NCI-H1417 (cell line): Measurements from ENCODE around the gene ACSL4.
"Not testable (repeated sequence)": the region's sequence is repeated elsewhere in the genome, so short reads cannot be mapped to it uniquely, and the experiment has no call there.

Experiments
- DNase-seq, 3 experiments: peaks; one replicate each; lab custom pipeline; 2025; lab: John Stamatoyannopoulos, UW

ACSL4 gene

DNA sequence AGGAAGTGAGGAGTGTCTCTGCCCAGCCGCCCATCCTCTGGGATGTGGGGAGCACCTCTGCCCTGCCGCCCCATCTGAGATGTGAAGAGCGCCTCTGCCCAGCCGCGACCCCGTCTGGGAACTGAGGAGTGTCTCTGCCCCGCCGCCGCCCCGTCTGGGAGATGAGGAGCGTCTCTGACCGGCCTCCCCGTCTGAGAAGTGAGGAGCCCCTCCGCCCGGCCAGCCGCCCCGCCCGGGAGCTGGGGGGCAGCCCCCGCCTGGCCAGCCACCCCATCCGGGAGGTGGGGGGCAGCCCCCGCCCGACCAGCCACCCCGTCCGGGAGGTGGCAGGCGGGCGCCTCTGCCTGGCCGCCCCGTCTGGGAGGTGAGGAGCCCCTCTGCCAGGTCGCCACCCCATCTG is 61.9 kb downstream of the ACSL4 start:
- DNase-seq = not testable (repeated sequence)

DNA sequence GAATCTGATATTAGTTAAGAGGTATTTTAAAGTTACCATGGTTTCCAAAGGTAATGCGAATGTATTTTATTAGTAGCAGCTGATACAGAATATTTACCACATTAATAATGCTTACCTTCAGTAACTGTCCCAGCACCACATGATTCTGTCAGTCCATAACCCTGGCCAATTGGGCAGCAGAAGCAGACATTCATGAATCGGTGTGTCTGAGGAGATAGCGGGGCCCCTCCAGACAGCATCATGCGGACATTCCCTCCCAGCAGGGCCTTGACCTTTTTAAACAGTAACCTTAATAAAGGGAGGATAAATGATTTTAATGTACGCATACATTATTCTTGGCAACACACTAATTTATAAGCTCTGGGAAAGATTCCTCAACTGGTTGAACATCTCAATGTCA is 65.1 kb downstream of the ACSL4 start:
- DNase-seq = no peak

DNA sequence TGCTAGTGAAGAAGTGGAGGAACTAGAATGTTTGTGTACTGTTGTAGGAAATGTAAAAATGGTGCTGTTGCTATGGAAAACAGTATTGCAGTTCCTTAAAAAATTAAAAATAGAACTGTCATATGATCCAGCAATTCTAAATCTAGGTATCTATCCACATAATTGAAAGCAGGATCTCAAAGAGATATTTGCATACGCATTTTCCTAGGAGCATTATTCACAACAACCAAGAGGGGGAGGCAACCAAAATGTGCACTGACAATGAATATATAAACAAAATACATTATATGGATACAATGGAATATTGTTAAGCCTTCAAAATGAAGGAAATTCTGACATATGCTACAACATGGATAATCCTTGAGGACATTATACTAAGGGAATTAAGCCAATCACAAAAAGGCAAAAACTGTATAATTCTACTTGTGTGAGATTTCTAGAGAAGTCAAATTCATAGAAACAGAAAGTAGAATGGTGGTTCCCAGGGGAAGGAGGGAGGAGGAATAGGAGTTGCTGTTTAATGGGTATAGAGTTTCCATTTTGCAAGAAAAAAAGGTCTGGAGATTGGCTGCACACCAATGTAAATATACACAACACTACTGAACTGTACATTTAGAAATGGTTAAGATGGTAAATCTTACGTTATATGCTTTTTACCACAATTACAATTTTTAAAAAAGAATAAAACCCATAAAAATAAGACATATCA is 72.5 kb downstream of the ACSL4 start:
- no peak for DNase-seq

DNA sequence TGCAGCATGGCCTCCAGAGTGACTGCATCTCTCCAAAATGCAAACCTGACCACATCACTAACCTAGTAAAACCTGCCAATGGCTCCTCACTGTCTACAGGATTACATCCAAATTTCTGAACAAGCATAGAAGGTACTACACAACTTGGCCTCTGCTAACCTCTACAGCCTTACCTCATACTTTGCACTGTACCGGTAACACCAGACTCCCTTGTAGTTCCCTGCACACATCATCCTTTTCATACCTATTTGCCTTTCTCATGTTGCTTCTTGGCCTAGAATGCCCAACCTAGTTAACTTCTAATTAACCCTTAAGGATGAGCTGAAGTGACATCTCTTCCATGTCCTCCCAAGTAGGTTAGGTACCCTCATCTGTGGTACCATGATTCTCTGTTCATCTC is 74.7 kb downstream of the ACSL4 start:
- no peak for DNase-seq

DNA sequence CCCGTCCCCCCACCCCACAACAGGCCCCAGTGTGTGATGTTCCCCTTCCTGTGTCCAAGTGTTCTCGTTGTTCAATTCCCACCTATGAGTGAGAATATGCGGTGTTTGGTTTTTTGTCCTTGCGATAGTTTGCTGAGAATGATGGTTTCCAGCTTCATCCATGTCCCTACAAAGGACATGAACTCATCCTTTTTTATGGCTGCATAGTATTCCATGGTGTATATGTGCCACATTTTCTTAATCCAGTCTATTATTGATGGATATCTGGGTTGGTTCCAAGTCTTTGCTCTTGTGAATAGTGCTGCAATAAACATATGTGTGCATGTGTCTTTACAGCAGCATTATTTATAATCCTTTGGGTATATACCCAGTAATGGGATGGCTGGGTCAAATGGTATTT is 75.7 kb downstream of the ACSL4 start:
- not testable (repeated sequence) for DNase-seq

GRCh38 chrX:109656774-109657173 is 76.3 kb downstream of the ACSL4 start:
- DNase-seq = no peak

DNA sequence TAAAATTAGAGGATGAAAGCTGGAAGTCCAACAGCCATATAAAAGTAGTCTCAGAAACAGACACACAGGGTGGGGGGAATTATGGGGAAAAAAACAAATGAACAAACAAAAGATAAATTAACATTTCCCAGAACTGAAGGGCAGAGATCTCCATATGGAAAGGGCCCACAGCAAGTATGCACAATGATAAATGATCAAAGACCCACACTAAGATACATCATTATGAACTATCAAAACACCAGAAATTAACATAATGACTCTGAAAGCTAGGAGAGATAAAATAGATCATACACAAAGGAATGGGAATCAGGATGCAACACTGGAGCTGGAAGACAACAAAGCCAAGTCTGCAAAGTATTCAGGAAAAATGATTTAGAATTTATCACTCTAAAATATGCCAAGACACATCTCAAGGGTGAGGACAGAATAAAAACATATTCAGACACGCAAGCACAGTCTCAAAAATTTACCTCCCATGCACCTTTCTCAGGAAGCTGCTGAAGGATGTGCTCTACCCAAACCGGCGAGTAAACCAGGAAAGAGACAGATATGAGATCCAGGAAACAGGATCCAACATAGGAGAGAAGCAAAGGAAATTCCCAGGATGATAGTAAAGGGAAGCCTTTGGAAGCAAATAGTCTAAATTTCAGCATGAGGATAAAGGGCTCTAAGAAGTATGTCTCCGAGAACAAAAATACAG is 77.4 kb downstream of the ACSL4 start:
- no peak for DNase-seq

GRCh38 chrX:109654516-109655109 is 78.4 kb downstream of the ACSL4 start:
- DNase-seq = no peak

DNA sequence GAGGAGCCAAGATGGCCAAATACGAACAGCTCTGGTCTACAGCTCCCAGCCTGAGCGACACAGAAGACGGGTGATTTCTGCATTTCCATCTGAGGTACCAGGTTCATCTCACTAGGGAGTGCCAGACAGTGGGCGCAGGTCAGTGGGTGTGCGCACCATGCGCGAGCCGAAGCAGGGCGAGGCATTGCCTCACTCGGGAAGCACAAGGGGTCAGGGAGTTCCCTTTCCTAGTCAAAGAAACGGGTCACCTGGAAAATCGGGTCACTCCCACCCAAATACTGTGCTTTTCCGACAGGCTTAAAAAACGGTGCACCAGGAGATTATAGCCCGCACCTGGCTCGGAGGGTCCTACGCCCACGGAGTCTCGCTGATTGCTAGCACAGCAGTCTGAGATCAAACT is 88.4 kb downstream of the ACSL4 start:
- not testable (repeated sequence) for DNase-seq

GRCh38 chrX:109643687-109644086 is 89.4 kb downstream of the ACSL4 start:
- DNase-seq = no peak

GRCh38 chrX:109638158-109638557 is 94.9 kb downstream of the ACSL4 start:
- DNase-seq = no peak

DNA sequence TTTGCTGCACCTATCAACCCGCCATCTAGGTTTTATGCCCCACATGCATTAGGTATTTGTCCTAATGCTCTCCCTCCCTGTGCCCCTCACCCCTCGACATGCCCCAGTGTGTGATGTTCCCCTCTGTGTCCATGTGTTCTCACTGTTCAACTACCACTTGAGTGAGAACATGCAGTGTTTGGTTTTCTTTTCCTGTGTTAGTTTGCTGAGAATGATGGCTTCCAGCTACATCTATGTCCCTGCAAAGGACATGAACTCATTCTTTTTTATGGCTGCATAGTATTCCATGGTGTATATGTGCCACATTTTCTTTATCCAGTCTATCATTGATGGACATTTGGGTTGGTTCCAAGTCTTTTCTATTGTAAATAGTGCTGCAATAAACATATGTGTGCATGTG is 95.6 kb downstream of the ACSL4 start:
- not testable (repeated sequence) for DNase-seq

DNA sequence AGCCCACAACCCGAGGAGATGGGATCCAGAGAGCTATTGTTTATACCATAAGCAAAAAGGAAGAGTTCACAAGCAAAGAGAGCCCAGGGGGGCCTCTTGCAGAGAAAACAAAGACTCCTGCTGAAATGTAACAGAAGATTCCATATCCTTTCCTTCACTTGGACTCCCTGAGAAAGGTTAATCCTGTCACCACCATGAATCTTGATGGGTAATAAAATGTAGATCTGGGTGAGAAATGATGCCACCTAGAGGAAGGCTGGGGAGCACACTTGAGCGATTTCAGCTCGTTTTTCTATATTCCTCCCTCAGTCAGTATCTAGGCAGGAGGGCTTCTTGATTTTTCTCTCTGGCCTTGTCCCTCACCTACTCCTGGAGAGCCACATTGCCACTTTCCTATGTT is 97.9 kb downstream of the ACSL4 start:
- DNase-seq = peak in 2 of 3 experiments; percentile 17 to 27

DNA sequence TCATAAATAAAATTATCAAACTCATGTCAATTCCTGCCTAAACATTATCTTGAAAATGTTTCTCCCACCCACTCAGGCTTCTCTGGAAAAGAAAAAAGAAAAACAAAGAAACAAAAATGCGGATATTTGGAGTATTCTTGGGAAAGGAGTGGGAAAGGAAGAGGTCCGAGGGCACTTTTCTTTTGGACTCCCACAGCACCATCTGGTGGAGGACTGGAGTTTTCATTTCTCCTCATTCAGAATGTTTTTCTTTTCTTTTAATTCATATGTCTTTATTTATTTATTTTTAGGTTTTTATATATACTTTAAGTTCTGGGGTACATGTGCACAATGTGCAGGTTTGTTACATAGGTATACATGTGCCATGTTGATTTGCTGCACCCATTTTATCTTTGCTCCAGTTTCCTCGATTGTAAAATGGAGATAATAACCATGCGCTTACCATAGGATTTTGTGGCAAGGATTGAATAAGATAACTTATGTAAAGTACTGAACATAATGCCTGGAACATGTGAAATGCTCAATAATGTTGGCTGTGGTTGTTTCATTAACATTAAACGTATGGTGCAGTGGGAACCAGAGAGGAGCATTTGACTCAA is 100.1 kb downstream of the ACSL4 start:
- DNase-seq = peak in 2 of 3 experiments; percentile 28 to 45

DNA sequence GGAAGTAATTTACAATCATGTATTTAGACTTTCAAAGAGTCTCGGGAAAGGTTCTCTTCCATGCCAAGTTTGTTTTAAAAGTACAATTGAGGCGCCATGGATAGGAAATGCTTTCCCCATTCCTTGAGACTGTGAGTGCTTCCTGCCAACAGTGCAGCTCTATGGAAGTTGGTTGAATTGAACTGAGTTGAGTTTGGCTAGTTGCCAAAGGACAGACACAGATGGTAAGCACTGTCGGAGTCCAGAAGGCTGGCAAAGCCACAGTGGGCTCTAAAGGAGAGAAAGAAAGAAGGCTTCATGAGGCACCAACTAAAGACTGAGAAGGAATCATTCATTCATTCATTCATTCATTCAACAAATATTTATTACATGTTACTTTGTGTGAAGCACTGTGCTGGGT is 103.7 kb downstream of the ACSL4 start:
- peak in 1 of 3 experiments; percentile 50 for DNase-seq

- DNase-seq = no peak
Measured at GRCh38 chrX:109626637-109627036, 106.4 kb downstream of the ACSL4 start.

DNA sequence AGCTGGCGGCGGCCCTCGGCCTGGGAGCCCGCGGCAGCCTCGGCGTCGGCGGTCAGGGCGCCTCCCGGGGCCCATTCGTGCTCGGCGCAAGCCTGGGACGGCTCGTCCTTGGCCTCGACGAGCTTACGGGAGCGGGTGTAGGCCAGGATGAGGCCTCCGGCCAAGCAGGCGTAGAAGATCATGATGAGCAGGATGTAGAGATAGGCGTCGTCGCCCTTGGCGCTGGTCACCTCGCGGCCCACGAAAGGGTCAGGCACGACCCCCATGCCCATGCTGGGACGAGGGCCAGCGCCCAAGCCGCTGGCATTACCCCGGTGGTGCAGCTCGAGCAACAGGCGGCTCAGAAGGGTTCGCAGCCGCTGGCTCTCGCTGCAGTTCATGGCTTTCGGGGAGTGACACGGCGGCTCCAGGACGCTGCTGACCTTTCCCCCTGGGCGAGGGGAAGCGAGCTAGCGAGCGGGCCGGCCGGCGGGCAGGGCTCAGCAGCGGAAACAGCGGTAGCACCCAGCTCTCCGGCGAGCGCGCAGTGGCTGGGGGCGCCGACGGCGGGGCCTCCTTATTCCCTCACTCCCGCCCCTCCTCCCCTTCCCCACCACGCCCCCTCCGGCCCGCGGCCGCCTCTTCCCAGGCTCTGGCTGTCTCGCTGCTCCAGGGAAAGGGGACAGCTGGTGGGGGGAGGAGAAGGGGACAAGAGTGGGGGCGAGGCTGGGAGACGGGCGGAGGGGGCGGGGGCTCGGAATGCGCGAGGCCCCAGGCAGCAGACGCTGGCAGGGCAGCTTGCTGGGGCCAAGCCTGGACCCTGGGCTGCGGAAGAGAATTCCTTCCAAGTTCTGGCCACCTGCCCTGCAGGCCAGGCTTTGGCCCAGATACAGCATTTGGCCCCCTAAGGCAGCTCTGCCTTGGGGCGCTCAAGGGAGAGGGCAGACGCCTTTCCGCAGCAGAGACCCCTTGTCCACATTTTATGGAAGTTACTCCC is 108.1 kb downstream of the ACSL4 start, which contains the start of gene KCNE5:
KCNE5 (minus strand) TSS at position 532 of the 976 bp plus-strand sequence; CDS start at position 380, 152 bp downstream.
- DNase-seq = no peak

GRCh38 chrX:109623997-109624396 is 109.1 kb downstream of the ACSL4 start:
- DNase-seq = no peak

DNA sequence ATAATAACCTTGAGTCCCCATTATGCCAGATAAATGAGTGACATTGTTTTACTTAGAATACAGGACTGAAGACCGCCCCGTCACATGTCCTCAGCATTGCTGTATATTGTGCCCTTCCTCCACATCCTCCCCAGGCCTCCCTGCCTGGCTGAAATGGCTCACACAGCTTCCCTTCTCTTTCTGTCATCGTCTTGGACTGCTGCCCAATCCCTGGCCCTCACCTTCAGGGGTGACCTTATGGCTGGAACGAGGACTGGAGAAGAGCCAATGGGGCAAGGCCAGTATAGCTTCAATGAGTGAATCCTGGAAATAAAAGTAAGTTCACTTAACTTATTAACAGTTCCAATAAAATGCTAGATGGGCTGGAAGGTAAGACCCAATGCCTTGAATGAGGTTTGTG is 110.8 kb downstream of the ACSL4 start:
- DNase-seq = no peak

DNA sequence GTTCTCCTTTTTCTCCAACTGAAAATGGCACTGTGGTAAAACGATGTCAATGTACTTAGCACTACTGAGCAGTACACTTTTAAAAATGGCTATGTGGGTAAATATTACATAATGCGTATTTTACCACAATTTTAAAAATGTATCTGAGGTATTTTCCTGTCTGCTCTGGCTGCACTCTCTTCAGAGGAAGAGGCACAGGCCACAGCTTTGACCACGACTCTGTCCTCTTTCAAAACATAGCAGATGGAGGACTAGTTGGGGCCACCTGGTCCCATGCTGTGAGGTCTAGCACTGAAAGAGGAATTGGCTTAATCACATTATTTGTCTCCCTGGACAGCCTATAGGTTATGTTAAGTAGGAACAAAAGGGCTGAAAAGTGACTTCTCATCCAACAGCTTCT is 113.3 kb downstream of the ACSL4 start:
- DNase-seq = no peak

- DNase-seq = no peak
Measured at GRCh38 chrX:109614951-109615350, 118.1 kb downstream of the ACSL4 start.
